ENCODE measurements around the gene DDX41.

DDX41 gene

DNA sequence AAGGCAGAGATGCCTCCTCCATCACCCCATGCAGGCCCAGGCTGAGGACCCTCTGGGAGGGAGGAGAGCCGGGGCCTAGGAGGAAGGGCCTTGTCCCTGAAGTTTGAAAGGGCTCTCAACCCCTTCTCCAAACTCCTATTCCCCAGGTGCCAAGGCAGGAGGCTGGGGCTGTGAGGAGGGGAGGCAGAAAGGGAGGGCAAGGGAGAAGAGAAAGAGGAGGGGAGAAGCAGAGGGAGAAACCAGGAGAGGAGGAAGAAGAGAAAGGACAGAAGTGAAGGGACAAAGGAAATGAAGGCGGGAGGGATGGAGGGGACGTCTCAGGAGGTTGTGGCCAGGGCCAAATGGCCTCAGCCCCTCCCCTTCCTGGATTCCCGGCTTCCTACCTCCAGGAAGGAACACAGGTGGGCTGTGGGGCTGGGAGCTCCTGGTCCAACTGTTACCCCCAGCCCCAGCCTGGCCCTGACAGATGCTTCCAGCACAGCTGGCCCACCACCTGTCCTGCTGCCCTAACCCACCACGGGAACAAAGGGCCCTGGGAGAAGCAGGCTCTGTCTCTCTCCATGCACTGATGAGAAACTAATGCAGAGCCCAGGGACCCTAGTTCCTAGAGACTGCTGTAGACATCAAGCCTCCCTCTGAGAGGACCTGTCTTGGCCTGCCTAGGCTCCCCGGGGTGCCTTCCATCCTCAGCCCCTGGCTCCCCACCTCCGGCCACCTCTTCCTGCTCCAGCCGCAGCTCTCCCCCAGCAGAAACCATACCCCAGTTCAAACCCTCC lies 46.8 kb downstream of the DDX41 start:
- Histone ChIP-seq H3K36me3 (ENCODE audit: insufficient read depth, low read length) (peaks cover 62% of the 10 kb centered on the region), H3K9ac (ENCODE audit: low read depth, low read length) (no peak overlapping the region), H3K79me2 (ENCODE audit: insufficient read depth, low read length) (peaks cover 34% of the 10 kb centered on the region), H3K27ac (ENCODE audit: low read length) (no peak overlapping the region), H4K20me1 (ENCODE audit: insufficient read depth, low read length) (peaks cover 57% of the 10 kb centered on the region), H3K4me1 (ENCODE audit: insufficient read depth, low read length) (peaks cover 24% of the 10 kb centered on the region), H3K9me3 (ENCODE audit: insufficient read depth, low read length, severe bottlenecking) (no peaks in the 10 kb centered on the region), H3K27me3 (ENCODE audit: insufficient read depth, low read length, poor library complexity) (peaks cover 5% of the 10 kb centered on the region), H3K4me3 (ENCODE audit: low read depth in 1 of 2, low read length in 2 of 2) (no peak overlapping the region), H2AFZ (ENCODE audit: low read depth, low read length) (no peak overlapping the region), H3K4me2 (ENCODE audit: insufficient read depth, low read length) (no peak overlapping the region)
- no peak for ATAC-seq (ENCODE audit: insufficient read depth, low read depth)
- TF ChIP-seq EZH2 (IDR thresholded peaks at IDR 0.05; ENCODE audit: borderline replicate concordance, low read depth, low read length, severe bottlenecking): no peak
- TF ChIP-seq, protein P1, sequence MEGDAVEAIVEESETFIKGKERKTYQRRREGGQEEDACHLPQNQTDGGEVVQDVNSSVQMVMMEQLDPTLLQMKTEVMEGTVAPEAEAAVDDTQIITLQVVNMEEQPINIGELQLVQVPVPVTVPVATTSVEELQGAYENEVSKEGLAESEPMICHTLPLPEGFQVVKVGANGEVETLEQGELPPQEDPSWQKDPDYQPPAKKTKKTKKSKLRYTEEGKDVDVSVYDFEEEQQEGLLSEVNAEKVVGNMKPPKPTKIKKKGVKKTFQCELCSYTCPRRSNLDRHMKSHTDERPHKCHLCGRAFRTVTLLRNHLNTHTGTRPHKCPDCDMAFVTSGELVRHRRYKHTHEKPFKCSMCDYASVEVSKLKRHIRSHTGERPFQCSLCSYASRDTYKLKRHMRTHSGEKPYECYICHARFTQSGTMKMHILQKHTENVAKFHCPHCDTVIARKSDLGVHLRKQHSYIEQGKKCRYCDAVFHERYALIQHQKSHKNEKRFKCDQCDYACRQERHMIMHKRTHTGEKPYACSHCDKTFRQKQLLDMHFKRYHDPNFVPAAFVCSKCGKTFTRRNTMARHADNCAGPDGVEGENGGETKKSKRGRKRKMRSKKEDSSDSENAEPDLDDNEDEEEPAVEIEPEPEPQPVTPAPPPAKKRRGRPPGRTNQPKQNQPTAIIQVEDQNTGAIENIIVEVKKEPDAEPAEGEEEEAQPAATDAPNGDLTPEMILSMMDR (IDR thresholded peaks at IDR 0.05; ENCODE audit: borderline replicate concordance, extremely low read depth, low read length, poor library complexity, severe bottlenecking): no peak
- DNase-seq: no peak

DNA sequence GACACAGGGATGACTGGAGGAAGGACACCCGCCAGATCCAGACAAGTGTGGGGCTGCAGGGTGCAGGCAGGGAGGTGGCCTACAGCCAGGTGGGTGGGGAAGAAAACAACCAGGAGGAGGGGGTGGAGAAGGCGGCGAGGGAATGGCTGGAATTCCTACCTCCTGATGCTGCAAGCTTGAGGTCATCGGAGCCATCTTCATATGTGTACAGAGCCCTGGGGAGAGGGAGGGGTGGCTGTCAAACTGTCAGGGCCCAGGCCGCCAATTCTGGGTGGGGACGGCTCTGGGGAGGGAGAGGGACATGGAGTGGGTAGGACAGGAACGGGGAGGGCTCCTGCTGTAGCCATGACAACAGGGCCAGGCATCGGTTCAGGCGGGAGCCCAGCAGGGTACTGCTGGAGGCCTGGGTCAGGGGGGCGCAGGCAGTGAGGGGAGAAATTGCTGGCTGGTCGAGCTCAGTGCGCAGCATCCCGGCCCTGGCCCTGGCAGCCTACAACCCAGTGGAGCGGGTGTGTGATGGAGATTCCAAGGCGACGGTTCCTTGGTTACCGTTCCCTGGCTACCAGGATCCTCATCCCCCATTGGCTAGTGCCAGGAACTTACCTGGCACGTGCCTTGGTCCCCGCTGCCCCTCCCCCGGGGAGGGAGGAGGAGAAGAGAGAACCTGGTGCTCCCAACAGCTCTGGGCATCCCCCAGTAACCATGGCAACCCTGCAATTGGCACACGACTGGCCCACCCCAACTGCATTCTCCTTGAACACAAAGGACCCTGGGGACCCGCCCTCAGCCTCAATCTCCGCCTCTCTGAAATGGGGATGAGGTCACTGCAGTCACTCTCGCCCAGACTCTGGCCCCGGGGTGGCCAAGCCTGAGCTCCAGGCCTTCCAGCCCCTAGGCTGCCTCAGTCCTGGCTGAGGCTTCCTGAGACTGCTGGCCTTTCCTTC lies 47.8 kb downstream of the DDX41 start:
- H3K36me3 ChIP-seq (ENCODE audit: insufficient read depth, low read length): peaks cover 62% of the 10 kb centered on the region
- H2AFZ ChIP-seq (ENCODE audit: low read depth, low read length): no peak overlapping the region
- peaks cover 22% of the 10 kb centered on the region for H3K4me1 ChIP-seq (ENCODE audit: insufficient read depth, low read length)
- H3K79me2 ChIP-seq (ENCODE audit: insufficient read depth, low read length): peaks cover 34% of the 10 kb centered on the region
- ATAC-seq (ENCODE audit: insufficient read depth, low read depth) (no peak), DNase-seq (no peak)
- TF ChIP-seq, protein P1 (IDR thresholded peaks at IDR 0.05; ENCODE audit: borderline replicate concordance, extremely low read depth, low read length, poor library complexity, severe bottlenecking): no peak
- no peak for TF ChIP-seq EZH2 (IDR thresholded peaks at IDR 0.05; ENCODE audit: borderline replicate concordance, low read depth, low read length, severe bottlenecking)
- no peak overlapping the region for H3K9ac ChIP-seq (ENCODE audit: low read depth, low read length)
- H4K20me1 ChIP-seq (ENCODE audit: insufficient read depth, low read length): peaks cover 47% of the 10 kb centered on the region
- H3K4me2 ChIP-seq (ENCODE audit: insufficient read depth, low read length): no peak overlapping the region
- H3K27ac ChIP-seq (ENCODE audit: low read length): no peak overlapping the region
- H3K9me3 ChIP-seq (ENCODE audit: insufficient read depth, low read length, severe bottlenecking): no peaks in the 10 kb centered on the region
- H3K27me3 ChIP-seq (ENCODE audit: insufficient read depth, low read length, poor library complexity): peaks cover under 1% of the 10 kb centered on the region
- H3K4me3 ChIP-seq (ENCODE audit: low read depth in 1 of 2, low read length in 2 of 2): no peak overlapping the region

- H3K4me3 ChIP-seq (ENCODE audit: low read depth in 1 of 2, low read length in 2 of 2): no peak overlapping the region
- H3K79me2 ChIP-seq (ENCODE audit: insufficient read depth, low read length): peaks cover 34% of the 10 kb centered on the region
- TF ChIP-seq EZH2 (IDR thresholded peaks at IDR 0.05; ENCODE audit: borderline replicate concordance, low read depth, low read length, severe bottlenecking): no peak
- TF ChIP-seq, protein P1 (IDR thresholded peaks at IDR 0.05; ENCODE audit: borderline replicate concordance, extremely low read depth, low read length, poor library complexity, severe bottlenecking): no peak
- peaks cover 46% of the 10 kb centered on the region for H4K20me1 ChIP-seq (ENCODE audit: insufficient read depth, low read length)
- no peak overlapping the region for H3K9ac ChIP-seq (ENCODE audit: low read depth, low read length)
- H3K4me2 ChIP-seq (ENCODE audit: insufficient read depth, low read length): no peak overlapping the region
- ATAC-seq (ENCODE audit: insufficient read depth, low read depth): no peak
- no peak overlapping the region for H2AFZ ChIP-seq (ENCODE audit: low read depth, low read length)
- DNase-seq: no peak
- H3K9me3 ChIP-seq (ENCODE audit: insufficient read depth, low read length, severe bottlenecking): no peaks in the 10 kb centered on the region
- no peaks in the 10 kb centered on the region for H3K27me3 ChIP-seq (ENCODE audit: insufficient read depth, low read length, poor library complexity)
- peaks cover 20% of the 10 kb centered on the region for H3K4me1 ChIP-seq (ENCODE audit: insufficient read depth, low read length)
- H3K27ac ChIP-seq (ENCODE audit: low read length): no peak overlapping the region
- H3K36me3 ChIP-seq (ENCODE audit: insufficient read depth, low read length): peaks cover 62% of the 10 kb centered on the region
Observed at GRCh38 chr5:177468329-177468684, 48.5 kb downstream of the DDX41 start.

Data from DND-41 (cell line).